WTC11 (cell line): ENCODE data around the gene GRAMD1A. TPM values are rescaled to one million over a fixed set of nuclear protein-coding genes. Genes with fewer than 3 reads are reported as not detected.
"Not testable (repeated sequence)": the region's sequence is repeated elsewhere in the genome, so short reads cannot be mapped to it uniquely, and the experiment has no call there.

Experiments used
- ATAC-seq: fragments of 200-7000 bp; cut with Tn5 transposase; 2 replicates; pipeline ENCODE4 v1.10.0; 2021; ENCODE audit warnings: mild to moderate bottlenecking, moderate library complexity
- CTCF ChIA-PET: fragments of 300-600 bp; sonication (Branson Sonifier 250); formaldehyde crosslinking; loops from one replicate; lab custom pipeline; 2021; ENCODE audit warnings: antibody characterized with exemption; lab: Charles Lee
- POLR2A ChIA-PET: fragments of 350-600 bp; sonication (Branson Sonifier 250); formaldehyde crosslinking; loops from one replicate; lab custom pipeline; 2021; ENCODE audit warnings: antibody characterized with exemption; lab: Charles Lee
- DNase-seq: peaks from one replicate; pipeline ENCODE4 v3.0.0; 2021; ENCODE audit warnings: low spot score
- H3K27ac Mint-ChIP-seq: 2 replicates; pipeline ENCODE4 v1.8.0; 2021; ENCODE audit warnings: mixed read lengths
- H3K27me3 Mint-ChIP-seq: 2 replicates; pipeline ENCODE4 v1.8.0; 2021; ENCODE audit warnings: low read depth, mild to moderate bottlenecking, moderate library complexity, mixed read lengths
- H3K36me3 Mint-ChIP-seq: 2 replicates; pipeline ENCODE4 v1.8.0; 2021; ENCODE audit warnings: mixed read lengths
- H3K4me1 Mint-ChIP-seq: 2 replicates; pipeline ENCODE4 v1.8.0; 2022; ENCODE audit warnings: mixed read lengths
- H3K4me3 Mint-ChIP-seq: 2 replicates; pipeline ENCODE4 v1.8.0; 2021; ENCODE audit warnings: mild to moderate bottlenecking, moderate library complexity, mixed read lengths
- H3K9me3 Mint-ChIP-seq: 2 replicates; pipeline ENCODE4 v1.8.0; 2021; ENCODE audit warnings: mixed read lengths
- AFF4 ChIP-seq: sonication (generic); formaldehyde crosslinking; IDR thresholded peaks from 2 replicates; pipeline ENCODE4 v1.8.1; 2023; ENCODE audit warnings: mild to moderate bottlenecking, missing genetic modification reagents, borderline replicate concordance
- AR ChIP-seq: fragments of 250-450 bp; sonication (Bioruptor Pico); IDR thresholded peaks from 2 replicates; pipeline ENCODE4 v1.9.0; 2021; ENCODE audit warnings: mild to moderate bottlenecking
- ELF4 ChIP-seq: sonication (generic); formaldehyde crosslinking; IDR thresholded peaks from 2 replicates; pipeline ENCODE4 v1.8.1; 2022; ENCODE audit warnings: low read depth, mild to moderate bottlenecking, moderate library complexity, missing genetic modification reagents
- EMX1 ChIP-seq: fragments of 250-450 bp; sonication (Bioruptor Pico); IDR thresholded peaks from 2 replicates; pipeline ENCODE4 v1.8.0; 2021; ENCODE audit warnings: mild to moderate bottlenecking
- ERG ChIP-seq: fragments of 250-450 bp; sonication (Bioruptor Pico); IDR thresholded peaks from 2 replicates; pipeline ENCODE4 v1.8.0; 2021; ENCODE audit warnings: mild to moderate bottlenecking
- ESRRA ChIP-seq: sonication (generic); formaldehyde crosslinking; IDR thresholded peaks from 2 replicates; pipeline ENCODE4 v1.8.1; 2022; ENCODE audit warnings: mild to moderate bottlenecking, missing genetic modification reagents, borderline replicate concordance
- GABPB1 ChIP-seq: sonication (generic); formaldehyde crosslinking; IDR thresholded peaks from 2 replicates; pipeline ENCODE4 v1.8.1; 2023; ENCODE audit warnings: mild to moderate bottlenecking, missing genetic modification reagents
- GRHL2 ChIP-seq: fragments of 250-450 bp; sonication (Bioruptor Pico); IDR thresholded peaks from 2 replicates; pipeline ENCODE4 v1.8.0; 2022; ENCODE audit warnings: mild to moderate bottlenecking, moderate library complexity; ENCODE audit not compliant: insufficient replicate concordance, severe bottlenecking
- IRF1 ChIP-seq: sonication (generic); formaldehyde crosslinking; IDR thresholded peaks from 2 replicates; pipeline ENCODE4 v1.8.0; 2023; ENCODE audit warnings: missing genetic modification reagents
- JUN ChIP-seq: sonication (generic); formaldehyde crosslinking; IDR thresholded peaks from 2 replicates; pipeline ENCODE4 v1.8.0; 2023; ENCODE audit warnings: mild to moderate bottlenecking, missing genetic modification reagents
- KAT7 ChIP-seq: sonication (generic); formaldehyde crosslinking; IDR thresholded peaks from 2 replicates; pipeline ENCODE4 v1.8.1; 2023; ENCODE audit warnings: missing genetic modification reagents, mild to moderate bottlenecking, borderline replicate concordance
- NFATC4 ChIP-seq: fragments of 250-450 bp; sonication (Bioruptor Pico); IDR thresholded peaks from 2 replicates; pipeline ENCODE4 v1.9.0; 2021; ENCODE audit warnings: mild to moderate bottlenecking
- NR3C1 ChIP-seq: sonication (generic); formaldehyde crosslinking; conservative IDR thresholded peaks from 2 replicates; pipeline ENCODE4 v1.8.1; 2023; ENCODE audit warnings: low read depth, mild to moderate bottlenecking, missing genetic modification reagents
- RELA ChIP-seq: sonication (generic); formaldehyde crosslinking; IDR thresholded peaks from 2 replicates; pipeline ENCODE4 v1.8.1; 2022; ENCODE audit warnings: missing genetic modification reagents, mild to moderate bottlenecking, borderline replicate concordance
- STAT6 ChIP-seq: sonication (generic); formaldehyde crosslinking; conservative IDR thresholded peaks from 2 replicates; pipeline ENCODE4 v1.8.1; 2023; ENCODE audit warnings: mild to moderate bottlenecking, low read depth, missing genetic modification reagents, moderate library complexity
- TCF7 ChIP-seq: sonication (generic); formaldehyde crosslinking; IDR thresholded peaks from 2 replicates; pipeline ENCODE4 v1.8.0; 2022; ENCODE audit warnings: mild to moderate bottlenecking, low read depth, missing genetic modification reagents, moderate library complexity
- USF2 ChIP-seq: sonication (generic); formaldehyde crosslinking; IDR thresholded peaks from 2 replicates; pipeline ENCODE4 v1.8.1; 2023; ENCODE audit warnings: mild to moderate bottlenecking, missing genetic modification reagents, moderate library complexity
- ZNF121 ChIP-seq: sonication (generic); formaldehyde crosslinking; IDR thresholded peaks from 2 replicates; pipeline ENCODE4 v1.8.0; 2023; ENCODE audit warnings: missing genetic modification reagents
- ZNF219 ChIP-seq: sonication (generic); formaldehyde crosslinking; IDR thresholded peaks from 2 replicates; pipeline ENCODE4 v1.8.0; 2023; ENCODE audit warnings: missing genetic modification reagents, mild to moderate bottlenecking, borderline replicate concordance
- total RNA-seq: library from RNA; stranded (reverse); gene quantifications from 3 replicates; pipeline ENCODE4 v1.2.3, GENCODE V29; 2021

Gene GRAMD1A
- total RNA-seq, 1 experiment from 2014 or later = 389 TPM

GRCh38 chr19:35029275-35029736 lies 29.2 kb downstream of the GRAMD1A start:
- TF ChIP-seq ZNF121 = peak; percentile 77; the same call in 1 of the 2 replicates
- H3K4me3 Mint-ChIP-seq = peak overlapping the region; percentile 55
- peaks cover 35% of the 10 kb centered on the region for H3K36me3 Mint-ChIP-seq
- H3K4me1 Mint-ChIP-seq, H3K9me3 Mint-ChIP-seq, H3K27ac Mint-ChIP-seq, ATAC-seq, DNase-seq: not testable (repeated sequence)
- CTCF ChIA-PET = interaction anchor here (1.9 kb wide), 1 partner anchor 15 kb away, joined by 10 read pairs; no protein-coding TSS in a partner anchor
- POLR2A ChIA-PET = interaction anchor here (0.6 kb wide), 1 partner anchor 9 kb away, joined by 7 read pairs; no protein-coding TSS in a partner anchor
- H3K27me3 Mint-ChIP-seq = peaks cover 42% of the 10 kb centered on the region

GRCh38 chr19:35029737-35030256 lies 29.7 kb downstream of the GRAMD1A start:
- H3K27me3 Mint-ChIP-seq = peaks cover 47% of the 10 kb centered on the region
- ATAC-seq = peak; percentile 6
- CTCF ChIA-PET = interaction anchor here (1.9 kb wide), 1 partner anchor 15 kb away, joined by 10 read pairs; no protein-coding TSS in a partner anchor
- H3K4me1 Mint-ChIP-seq = peaks cover 8% of the 10 kb centered on the region
- DNase-seq = no peak
- H3K9me3 Mint-ChIP-seq = no peaks in the 10 kb centered on the region
- H3K4me3 Mint-ChIP-seq = peak overlapping the region; percentile 55
- no peak overlapping the region for H3K27ac Mint-ChIP-seq
- POLR2A ChIA-PET = no interaction called here
- H3K36me3 Mint-ChIP-seq = peaks cover 31% of the 10 kb centered on the region
- no peak for TF ChIP-seq STAT6 (CRISPR knock-in tag)
- no peak for TF ChIP-seq ERG (CRISPR knock-in tag)
- no peak for TF ChIP-seq EMX1
- peak; percentile 28; the same call in 1 of the 2 replicates for TF ChIP-seq AR
- TF ChIP-seq ESRRA (CRISPR knock-in tag) = no peak
- TF ChIP-seq AFF4 = no peak
- no peak for TF ChIP-seq GABPB1 (CRISPR knock-in tag)
- TF ChIP-seq IRF1 (CRISPR knock-in tag) = no peak
- no peak for TF ChIP-seq NR3C1 (CRISPR knock-in tag)
- no peak for TF ChIP-seq TCF7 (CRISPR knock-in tag)
- no peak for TF ChIP-seq GRHL2 (CRISPR knock-in tag)
- no peak for TF ChIP-seq RELA (CRISPR knock-in tag)
- TF ChIP-seq KAT7 (CRISPR knock-in tag) = no peak
- peak; percentile 45; the same call in 1 of the 2 replicates for TF ChIP-seq NFATC4
- no peak for TF ChIP-seq ZNF121
- TF ChIP-seq ZNF219 (CRISPR knock-in tag) = no peak
- no peak for TF ChIP-seq ELF4 (CRISPR knock-in tag)
- TF ChIP-seq JUN (CRISPR knock-in tag) = no peak
- TF ChIP-seq USF2 = no peak
